Central memory CD4-positive, alpha-beta T cell (primary cell): ENCODE data around the gene DDX50.

Source experiments
- DNase-seq: peaks from one replicate; pipeline ENCODE4 v3.0.0; 2022

The DDX50 gene

GRCh38 chr10:68982389-68982788 lies 81.3 kb downstream of the DDX50 start:
- DNase-seq = no peak

GRCh38 chr10:68987611-68988010 lies 86.5 kb downstream of the DDX50 start:
- no peak for DNase-seq

GRCh38 chr10:68988530-68989316 lies 87.6 kb downstream of the DDX50 start, which contains the start of gene KIFBP:
TSS of gene KIFBP (plus strand) at chr10:68988803. CDS start at chr10:68988833, 30 bp downstream.
- DNase-seq = peak; percentile 86

GRCh38 chr10:68989317-68989990 lies 88.3 kb downstream of the DDX50 start:
- DNase-seq = no peak

GRCh38 chr10:68992636-68993440 lies 91.7 kb downstream of the DDX50 start:
- no peak for DNase-seq
